ENCODE measurements around the gene PICK1.

GRCh38 chr22:38009000-38009806, 48.0 kb upstream of the PICK1 start:
- no peak for TF ChIP-seq MAX (IDR thresholded peaks at IDR 0.05; ENCODE audit: low read depth, low read length)
- TF ChIP-seq CTCF (IDR thresholded peaks at IDR 0.05; ENCODE audit: low read depth, low read length) = no peak
- TF ChIP-seq MYC (IDR thresholded peaks at IDR 0.05; ENCODE audit: low read depth, low read length) = no peak
- TF ChIP-seq POLR2A (IDR thresholded peaks at IDR 0.05; ENCODE audit: extremely low read depth, insufficient read length) = no peak

All from NB4 (cell line).